HG02973 (cell line): Measurements from ENCODE around the gene ZNF317.
"Not testable (repeated sequence)": the region's sequence is repeated elsewhere in the genome, so short reads cannot be mapped to it uniquely, and the experiment has no call there.

Experiments
- ATAC-seq: cut with Tn5 transposase; IDR thresholded peaks from one replicate; pipeline ENCODE4 v1.9.1; 2021; ENCODE audit warnings: moderate library complexity; ENCODE audit not compliant: unreplicated experiment

The ZNF317 gene

GRCh38 chr19:9171393-9171991, 31.3 kb downstream of the ZNF317 start:
- no peak for ATAC-seq

- no peak for ATAC-seq
Measured at GRCh38 chr19:9175326-9175725, 35.1 kb downstream of the ZNF317 start.

GRCh38 chr19:9178901-9179300, 38.7 kb downstream of the ZNF317 start, which contains the start of gene OR7D2:
Gene OR7D2, plus strand, starts transcription at chr19:9178979. Its CDS starts 6,803 bp downstream, at chr19:9185782.
- ATAC-seq = no peak

- no peak for ATAC-seq
Measured at GRCh38 chr19:9183000-9183399, 42.8 kb downstream of the ZNF317 start.

- no peak for ATAC-seq
Measured at GRCh38 chr19:9187191-9187590, 47.0 kb downstream of the ZNF317 start.

GRCh38 chr19:9189535-9189934, 49.3 kb downstream of the ZNF317 start:
- no peak for ATAC-seq

GRCh38 chr19:9198044-9198443, 57.8 kb downstream of the ZNF317 start:
- not testable (repeated sequence) for ATAC-seq

- no peak for ATAC-seq
Measured at GRCh38 chr19:9205501-9206113, 65.4 kb downstream of the ZNF317 start.
